Tibial artery (tissue), 4 donors: Measurements from ENCODE around the gene ITGB6.

Experiments
- DNase-seq, 2 donors: peaks; one replicate each; pipeline ENCODE4 v3.0.0-alpha.2; 2019
- H3K27ac ChIP-seq, 2 donors: fragments of 200-600 bp; sonication (generic) in 1 of 2; 1 replicate in 1 of 2; 2 replicates in 1 of 2; pipeline ENCODE4 v1.5.1; 2018 to 2019; ENCODE audit warnings: mild to moderate bottlenecking in 1 of 2
- H3K27me3 ChIP-seq, 2 donors: fragments of 200-600 bp; sonication (generic) in 1 of 2; one replicate each; pipeline versions ENCODE4 v1.5.1 to v1.6.0; 2016 to 2019
- H3K36me3 ChIP-seq, 3 donors: fragments of 200-600 bp; sonication (generic) in 2 of 3; one replicate each; pipeline ENCODE4 v1.5.1; 2016 to 2019; ENCODE audit warnings: mild to moderate bottlenecking in 2 of 3
- H3K4me1 ChIP-seq, 4 donors: fragments of 200-600 bp; sonication (generic) in 2 of 4; 1 replicate in 3 of 4; 2 replicates in 1 of 4; pipeline ENCODE4 v1.5.1; 2016 to 2019
- H3K4me3 ChIP-seq, 2 donors: fragments of 200-600 bp; sonication (generic) in 1 of 2; 1 replicate in 1 of 2; 2 replicates in 1 of 2; pipeline ENCODE4 v1.5.1; 2018 to 2019; ENCODE audit warnings: mild to moderate bottlenecking in 2 of 2
- H3K9me3 ChIP-seq, 3 donors: fragments of 200-600 bp; sonication (generic) in 1 of 3; one replicate each; pipeline ENCODE4 v1.5.1; 2016 to 2019
- CTCF ChIP-seq, 2 experiments: fragments of 200-600 bp in 1 of 2; fragments of 450-650 bp in 1 of 2; IDR thresholded peaks; one replicate each; pipeline ENCODE4 v1.5.1; 2017 to 2019; ENCODE audit warnings: antibody characterized with exemption in 2 of 2, mild to moderate bottlenecking in 1 of 2, moderate library complexity in 1 of 2
- intact Hi-C: fragments of 100-400 bp; cut with DNase I; formaldehyde crosslinking; loops from one replicate; pipeline ENCODE4 v1.15.0; 2023; ENCODE audit warnings: low total_unique reads

Gene ITGB6

GRCh38 chr2:160108646-160109045 is 91.4 kb downstream of the ITGB6 start:
- H3K27ac ChIP-seq, result no peak overlapping the region
- H3K4me3 ChIP-seq, result no peak overlapping the region
- H3K27me3 ChIP-seq, result no peaks in the 10 kb centered on the region
- TF ChIP-seq CTCF (IDR thresholded peaks at IDR 0.05), result no peak
- no peaks in the 10 kb centered on the region for H3K4me1 ChIP-seq
- no peak for DNase-seq
- intact Hi-C loops, result loop anchor here (10.0 kb wide), 1 partner anchor 956 kb away; no protein-coding TSS in a partner anchor
- no peaks in the 10 kb centered on the region for H3K36me3 ChIP-seq
- no peaks in the 10 kb centered on the region for H3K9me3 ChIP-seq

- Histone ChIP-seq H3K36me3 (no peaks in the 10 kb centered on the region), H3K4me1 (no peaks in the 10 kb centered on the region), H3K9me3 (no peaks in the 10 kb centered on the region), H3K27ac (no peak overlapping the region), H3K27me3 (no peaks in the 10 kb centered on the region), H3K4me3 (no peak overlapping the region)
- no peak for TF ChIP-seq CTCF (IDR thresholded peaks at IDR 0.05)
- intact Hi-C loops, result loop anchor here (10.0 kb wide), 1 partner anchor 959 kb away; no protein-coding TSS in a partner anchor
- no peak for DNase-seq
Measured at GRCh38 chr2:160105366-160105765, 94.7 kb downstream of the ITGB6 start.

GRCh38 chr2:160104115-160104514 is 96.0 kb downstream of the ITGB6 start:
- no peak for TF ChIP-seq CTCF (IDR thresholded peaks at IDR 0.05)
- Histone ChIP-seq H3K36me3 (no peaks in the 10 kb centered on the region), H3K27ac (no peak overlapping the region), H3K4me3 (no peak overlapping the region), H3K27me3 (no peaks in the 10 kb centered on the region), H3K4me1 (no peaks in the 10 kb centered on the region), H3K9me3 (no peaks in the 10 kb centered on the region)
- intact Hi-C loops, result loop anchor here (10.0 kb wide), 1 partner anchor 961 kb away; no protein-coding TSS in a partner anchor
- DNase-seq, result no peak

GRCh38 chr2:160097326-160097725 is 102.7 kb downstream of the ITGB6 start:
- H3K27ac ChIP-seq, result no peak overlapping the region
- no peak for TF ChIP-seq CTCF (IDR thresholded peaks at IDR 0.05)
- intact Hi-C loops, result no loop called here
- peaks cover 0 to 9% (median 0%) of the 10 kb centered on the region in 3 donors for H3K9me3 ChIP-seq
- H3K36me3 ChIP-seq, result no peaks in the 10 kb centered on the region
- no peak for DNase-seq
- H3K27me3 ChIP-seq, result no peaks in the 10 kb centered on the region
- H3K4me1 ChIP-seq, result no peaks in the 10 kb centered on the region
- H3K4me3 ChIP-seq, result no peak overlapping the region

GRCh38 chr2:160096409-160096808 is 103.7 kb downstream of the ITGB6 start:
- TF ChIP-seq CTCF (IDR thresholded peaks at IDR 0.05), result no peak
- H3K9me3 ChIP-seq, result peaks cover 0 to 11% (median under 1%) of the 10 kb centered on the region in 3 donors
- DNase-seq, result no peak
- H3K27ac ChIP-seq, result no peak overlapping the region
- H3K4me3 ChIP-seq, result no peak overlapping the region
- H3K27me3 ChIP-seq, result no peaks in the 10 kb centered on the region
- intact Hi-C loops, result no loop called here
- H3K4me1 ChIP-seq, result no peaks in the 10 kb centered on the region
- no peaks in the 10 kb centered on the region for H3K36me3 ChIP-seq

GRCh38 chr2:160092445-160092844 is 107.6 kb downstream of the ITGB6 start:
- intact Hi-C loops, result no loop called here
- no peak overlapping the region for H3K27ac ChIP-seq
- H3K27me3 ChIP-seq, result no peaks in the 10 kb centered on the region
- peaks cover 20 to 42% (median 33%) of the 10 kb centered on the region in 3 donors for H3K9me3 ChIP-seq
- H3K4me1 ChIP-seq, result no peaks in the 10 kb centered on the region
- no peak overlapping the region for H3K4me3 ChIP-seq
- no peak for DNase-seq
- TF ChIP-seq CTCF (IDR thresholded peaks at IDR 0.05), result no peak
- H3K36me3 ChIP-seq, result no peaks in the 10 kb centered on the region
